Heart left ventricle (tissue), 16 donors: ENCODE measurements around the gene ZNF576. TPM values are rescaled to one million over a fixed set of nuclear protein-coding genes. Genes with fewer than 3 reads are reported as not detected.

Experiments used
- ATAC-seq, 4 donors: fragments of 200-7000 bp; cut with Tn5 transposase; one replicate each; pipeline ENCODE4 v1.9.1; 2020 to 2022; ENCODE audit warnings: moderate library complexity in 4 of 4, mild to moderate bottlenecking in 3 of 4, moderate number of reproducible peaks in 1 of 4
- DNase-seq, 5 donors: peaks; one replicate each; pipeline ENCODE4 v3.0.0-alpha.2; 2020
- H3K27ac ChIP-seq, 12 donors: fragments of 200-600 bp; sonication (generic) in 4 of 12; one replicate each; pipeline versions ENCODE4 v1.5.0 to v1.8.0; 2016 to 2022; ENCODE audit warnings: mild to moderate bottlenecking in 2 of 12
- H3K27me3 ChIP-seq, 9 donors: fragments of 200-600 bp; sonication (generic) in 2 of 9; one replicate each; pipeline versions ENCODE4 v1.5.1 to v1.8.0; 2016 to 2022; ENCODE audit warnings: mild to moderate bottlenecking in 3 of 9
- H3K36me3 ChIP-seq, 9 donors: fragments of 200-600 bp; sonication (generic) in 2 of 9; one replicate each; pipeline versions ENCODE4 v1.5.0 to v1.8.0; 2018 to 2022; ENCODE audit warnings: mild to moderate bottlenecking in 2 of 9
- H3K4me1 ChIP-seq, 12 donors: fragments of 200-600 bp; sonication (generic) in 4 of 12; one replicate each; pipeline versions ENCODE4 v1.5.0 to v1.8.0; 2016 to 2022; ENCODE audit warnings: mild to moderate bottlenecking in 3 of 12
- H3K4me3 ChIP-seq, 12 donors: fragments of 200-600 bp; sonication (generic) in 4 of 12; one replicate each; pipeline versions ENCODE4 v1.5.0 to v1.8.0; 2017 to 2022; ENCODE audit warnings: mild to moderate bottlenecking in 9 of 12, moderate library complexity in 4 of 12
- H3K9me3 ChIP-seq, 12 donors: fragments of 200-600 bp; sonication (generic) in 4 of 12; one replicate each; pipeline versions ENCODE4 v1.5.0 to v1.8.0; 2016 to 2022; ENCODE audit warnings: mild to moderate bottlenecking in 1 of 12
- POLR2A ChIP-seq, 2 donors: fragments of 450-650 bp; IDR thresholded peaks; one replicate each; pipeline ENCODE4 v1.6.1; 2017; ENCODE audit warnings: antibody characterized with exemption in 2 of 2, mild to moderate bottlenecking in 2 of 2, moderate library complexity in 2 of 2
- WGBS, 4 donors: extraction: QIAGEN DNeasy Blood & Tissue Kit in 2 of 4; methylation state at CpG; one replicate each; pipeline versions ENCODE4 v1.1.5 to v1.1.7; 2013 to 2018; 5-methylcytosine and 5-hydroxymethylcytosine counted together
- intact Hi-C, 10 donors: fragments of 100-400 bp; cut with DNase I; formaldehyde crosslinking; loops; one replicate each; pipeline versions ENCODE4 v1.11.1 to v1.14.2; 2022
- polyA plus RNA-seq, 2 donors: library from polyadenylated mRNA; stranded (reverse); fragments of 200-250 nt; gene quantifications; one replicate each; pipeline ENCODE4 v1.2.3, GENCODE V29; 2013
- total RNA-seq, 9 donors: library from RNA; depleted of rRNA in 2 of 9; stranded (reverse); fragments of >200 nt in 2 of 9; fragmentation: NEBNext Ultra II Directional in 3 of 9; extraction: Animal tissue kit (Norgen Biotek cat#: 25700) in 3 of 9; gene quantifications; one replicate each; pipeline versions ENCODE4 v1.1.0 to v1.2.4, GENCODE V29; 2016 to 2023
- TF ChIP-seq, protein P1 (sequence below), 12 donors: fragments of 200-600 bp; sonication (generic) in 4 of 12; IDR thresholded peaks; one replicate each; pipeline versions ENCODE4 v1.5.0 to v1.8.0; 2018 to 2022; ENCODE audit warnings: antibody characterized with exemption in 12 of 12, mild to moderate bottlenecking in 5 of 12
- donor health status: ischemic (EF 13 %, LVEDD 7.1; RV severe dilation, severe dysfunction).
- donor health status: healthy with polysubstance abuse.
- donor health status: DM: no; HTN: yes; CAD: no.
- donor health status: DM: no; HTN: no; CAD: no.
- donor health status: ischemic (EF 25% LVEDD 6.9; RV normal size, moderate dysfunction).
- donor health status: ischemic (EF 25% LVEDD 5.7; RV mildly dilated, moderate dysfunction).
- donor health status: healthy.
- donor health status: DM: yes; HTN: yes; CAD: no.
- donor health status: ischemic (EF 35%, LVEDD 5.7; RV mildly dilated, moderate dysfunction).
- donor health status: nonischemic (EF 11% LVEDD 7.7; RV severe dilation, severe dysfunction).
- donor health status: DM: yes; HTN: yes; CAD: no.
- donor health status: PGD.
- donor health status: ischemic (EF 29% LVEDD 5.4; RV normal size, mild dysfunction).
- donor health status: nonischemic (EF 23%, LVEDD 6.1; RV moderate dilation, normal function).

ZNF576 gene
- total and polyA plus RNA-seq, 11 donors: 8.9 to 22.4 (median 11.8) TPM

DNA sequence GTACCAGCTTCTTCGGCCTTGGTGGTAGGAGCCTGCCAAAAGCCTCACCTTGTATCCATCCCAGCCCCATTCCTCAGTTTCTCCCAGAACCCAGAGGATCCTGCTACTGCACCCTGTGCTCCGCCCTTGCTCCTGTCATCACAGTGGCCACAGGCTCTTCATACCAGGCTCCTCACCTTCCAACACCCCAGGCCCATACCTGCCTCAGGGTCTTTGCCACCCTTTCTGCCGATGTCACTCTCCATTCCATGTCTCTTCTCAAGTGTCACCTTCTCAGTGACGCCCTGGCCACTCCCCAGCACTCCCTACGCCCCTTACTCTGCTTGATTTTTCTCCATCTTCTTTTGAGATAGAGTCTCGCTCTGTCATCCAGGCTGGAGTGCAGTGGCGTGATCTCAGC lies 13.5 kb downstream of the ZNF576 start:
- Histone ChIP-seq H3K4me1 (peaks cover 0 to 8% (median 0%) of the 10 kb centered on the region in 12 donors), H3K36me3 (peaks cover 0 to 54% (median 30%) of the 10 kb centered on the region in 9 donors), H3K27me3 (no peaks in the 10 kb centered on the region), H3K4me3 (no peak overlapping the region), H3K27ac (no peak overlapping the region), H3K9me3 (no peaks in the 10 kb centered on the region)
- intact Hi-C loops: no loop called here
- DNase-seq (no peak), ATAC-seq (no peak)
- WGBS, 4 donors: 77 to 88% (median 84%) methylated on average over 7 of the region's 7 CpGs
- TF ChIP-seq, protein P1, sequence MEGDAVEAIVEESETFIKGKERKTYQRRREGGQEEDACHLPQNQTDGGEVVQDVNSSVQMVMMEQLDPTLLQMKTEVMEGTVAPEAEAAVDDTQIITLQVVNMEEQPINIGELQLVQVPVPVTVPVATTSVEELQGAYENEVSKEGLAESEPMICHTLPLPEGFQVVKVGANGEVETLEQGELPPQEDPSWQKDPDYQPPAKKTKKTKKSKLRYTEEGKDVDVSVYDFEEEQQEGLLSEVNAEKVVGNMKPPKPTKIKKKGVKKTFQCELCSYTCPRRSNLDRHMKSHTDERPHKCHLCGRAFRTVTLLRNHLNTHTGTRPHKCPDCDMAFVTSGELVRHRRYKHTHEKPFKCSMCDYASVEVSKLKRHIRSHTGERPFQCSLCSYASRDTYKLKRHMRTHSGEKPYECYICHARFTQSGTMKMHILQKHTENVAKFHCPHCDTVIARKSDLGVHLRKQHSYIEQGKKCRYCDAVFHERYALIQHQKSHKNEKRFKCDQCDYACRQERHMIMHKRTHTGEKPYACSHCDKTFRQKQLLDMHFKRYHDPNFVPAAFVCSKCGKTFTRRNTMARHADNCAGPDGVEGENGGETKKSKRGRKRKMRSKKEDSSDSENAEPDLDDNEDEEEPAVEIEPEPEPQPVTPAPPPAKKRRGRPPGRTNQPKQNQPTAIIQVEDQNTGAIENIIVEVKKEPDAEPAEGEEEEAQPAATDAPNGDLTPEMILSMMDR (IDR thresholded peaks at IDR 0.05): no peak
- TF ChIP-seq POLR2A (IDR thresholded peaks at IDR 0.05): no peak

DNA sequence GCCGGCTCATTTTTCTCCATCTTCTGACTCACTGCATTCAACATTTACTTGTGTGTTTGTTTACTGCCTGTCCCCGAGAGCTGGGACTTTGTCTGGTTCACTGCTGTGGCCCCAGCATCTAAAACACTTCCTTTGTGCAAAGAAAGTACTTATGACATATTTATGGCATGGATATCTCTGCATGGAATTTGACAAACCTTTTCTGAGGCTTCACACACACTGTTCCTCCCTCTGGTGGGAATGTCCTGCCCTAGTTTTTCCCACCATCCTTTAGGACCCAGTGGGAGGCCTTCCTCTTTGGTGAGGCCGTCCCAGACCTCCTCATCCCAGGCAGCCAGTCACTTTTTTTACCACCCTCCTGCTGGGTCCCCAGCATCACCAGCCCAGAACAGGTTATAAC lies 14.1 kb downstream of the ZNF576 start:
- Histone ChIP-seq H3K36me3 (peaks cover 0 to 54% (median 30%) of the 10 kb centered on the region in 9 donors), H3K27me3 (no peaks in the 10 kb centered on the region), H3K4me1 (peaks cover 0 to 5% (median 0%) of the 10 kb centered on the region in 12 donors), H3K27ac (no peak overlapping the region), H3K9me3 (no peaks in the 10 kb centered on the region), H3K4me3 (no peak overlapping the region)
- intact Hi-C loops: no loop called here
- ATAC-seq (no peak), DNase-seq (no peak)
- 71 to 80% (median 78%) methylated on average over 3 of the region's 3 CpGs for WGBS, 4 donors
- TF ChIP-seq, protein P1 (IDR thresholded peaks at IDR 0.05): no peak
- no peak for TF ChIP-seq POLR2A (IDR thresholded peaks at IDR 0.05)

DNA sequence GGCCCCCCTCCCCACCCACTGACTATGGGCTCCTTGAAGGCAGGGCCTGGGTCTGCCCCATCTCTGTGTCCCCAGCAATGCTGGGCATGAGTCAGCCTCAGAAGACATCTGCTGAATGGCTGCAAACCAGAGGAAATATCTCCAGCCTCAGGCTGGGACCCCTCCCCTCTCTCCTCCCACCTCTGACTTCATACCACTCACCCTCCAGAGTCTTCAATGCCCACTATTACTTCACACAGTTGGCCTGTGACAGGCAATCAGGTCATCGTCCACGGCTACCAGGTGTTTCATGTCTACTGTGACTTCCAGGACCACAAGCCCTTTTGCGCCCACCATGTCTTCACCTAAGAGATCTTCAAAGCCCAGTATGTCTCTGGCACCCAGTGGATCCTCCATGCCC lies 15.4 kb downstream of the ZNF576 start, which contains the start of gene SRRM5:
Gene SRRM5, plus strand, starts transcription at position 301 of the 400 bp plus-strand sequence. Its CDS starts 34 bp downstream, at position 335.
- no peak for ATAC-seq
- H3K27ac ChIP-seq: no peak within 1 kb of the TSS
- H3K36me3 ChIP-seq: peaks cover 0 to 50% (median 24%) of the 10 kb centered on the region in 9 donors
- peaks cover 0 to 5% (median 0%) of the 10 kb centered on the region in 12 donors for H3K4me1 ChIP-seq
- no peaks in the 10 kb centered on the region for H3K9me3 ChIP-seq
- no peak within 1 kb of the TSS for H3K4me3 ChIP-seq
- 86 to 97% (median 89%) methylated on average over 3 of the region's 3 CpGs for WGBS, 4 donors
- H3K27me3 ChIP-seq: no peaks in the 10 kb centered on the region
- intact Hi-C loops: no loop called here
- DNase-seq: no peak
- no peak for TF ChIP-seq POLR2A (IDR thresholded peaks at IDR 0.05)
- TF ChIP-seq, protein P1 (IDR thresholded peaks at IDR 0.05): no peak

DNA sequence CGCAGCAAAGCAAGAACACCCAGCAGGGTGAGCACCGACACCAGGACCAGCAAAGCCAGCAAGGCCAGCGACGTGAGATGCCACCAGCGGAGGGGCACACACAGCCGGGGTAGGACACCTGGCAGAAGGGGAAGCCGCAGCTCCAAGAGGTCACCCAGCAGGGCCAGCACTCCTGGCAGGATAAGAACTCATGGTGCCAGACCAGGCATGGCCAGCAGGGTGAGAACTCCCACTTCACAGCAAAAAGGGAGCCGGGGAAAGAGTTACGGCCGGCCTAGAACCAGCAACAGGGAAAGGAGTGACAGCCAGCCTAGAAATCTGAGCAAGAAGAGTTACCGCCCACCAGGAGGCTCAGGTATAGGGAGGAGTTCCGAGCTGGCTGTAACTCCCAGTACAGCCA lies 16.0 kb downstream of the ZNF576 start:
- H3K9me3 ChIP-seq: no peaks in the 10 kb centered on the region
- no peak for TF ChIP-seq POLR2A (IDR thresholded peaks at IDR 0.05)
- TF ChIP-seq, protein P1 (IDR thresholded peaks at IDR 0.05): no peak
- no peak overlapping the region for H3K27ac ChIP-seq
- no peak for ATAC-seq
- DNase-seq: no peak
- H3K4me1 ChIP-seq: peaks cover 0 to 5% (median 0%) of the 10 kb centered on the region in 12 donors
- intact Hi-C loops: no loop called here
- H3K27me3 ChIP-seq: no peaks in the 10 kb centered on the region
- WGBS, 4 donors: 93 to 98% (median 96%) methylated on average over 12 of the region's 12 CpGs
- H3K36me3 ChIP-seq: peaks cover 0 to 44% (median 20%) of the 10 kb centered on the region in 9 donors
- no peak overlapping the region for H3K4me3 ChIP-seq
